Neural crest cell (in vitro differentiated cells): ENCODE data around the gene NPAS3. TPM values are rescaled to one million over a fixed set of nuclear protein-coding genes. Genes with fewer than 3 reads are reported as not detected.

Experiments used
- DNase-seq: peaks from one replicate; pipeline ENCODE4 v3.0.0; 2021; ENCODE audit warnings: low read depth, mixed read lengths, low spot score
- H3K27ac Mint-ChIP-seq: one replicate; pipeline ENCODE4 v1.8.0; 2021; ENCODE audit warnings: mild to moderate bottlenecking, mixed read lengths; ENCODE audit not compliant: unreplicated experiment
- H3K27me3 Mint-ChIP-seq: 2 replicates; pipeline ENCODE4 v1.8.0; 2021; ENCODE audit warnings: low read depth, mild to moderate bottlenecking, mixed read lengths
- H3K36me3 Mint-ChIP-seq: 2 replicates; pipeline ENCODE4 v1.8.0; 2021; ENCODE audit warnings: low read depth, mild to moderate bottlenecking, mixed read lengths
- H3K4me1 Mint-ChIP-seq: 2 replicates; pipeline ENCODE4 v1.8.0; 2021; ENCODE audit warnings: mixed read lengths
- H3K4me3 Mint-ChIP-seq: one replicate; pipeline ENCODE4 v1.8.0; 2021; ENCODE audit warnings: mild to moderate bottlenecking, mixed read lengths
- H3K9me3 Mint-ChIP-seq: 2 replicates; pipeline ENCODE4 v1.8.0; 2021; ENCODE audit warnings: mixed read lengths
- total RNA-seq: library from RNA; stranded (reverse); gene quantifications from 2 replicates; pipeline ENCODE4 v1.2.1, GENCODE V29; 2021
- TF ChIP-seq, protein P1 (sequence below): fragments of 200-600 bp; sonication (generic); conservative IDR thresholded peaks from 2 replicates; pipeline ENCODE4 v1.5.0; 2021; ENCODE audit warnings: antibody characterized with exemption, mild to moderate bottlenecking

NPAS3 gene
- total RNA-seq, 1 donor from 2014 or later, result 18.2 TPM

DNA sequence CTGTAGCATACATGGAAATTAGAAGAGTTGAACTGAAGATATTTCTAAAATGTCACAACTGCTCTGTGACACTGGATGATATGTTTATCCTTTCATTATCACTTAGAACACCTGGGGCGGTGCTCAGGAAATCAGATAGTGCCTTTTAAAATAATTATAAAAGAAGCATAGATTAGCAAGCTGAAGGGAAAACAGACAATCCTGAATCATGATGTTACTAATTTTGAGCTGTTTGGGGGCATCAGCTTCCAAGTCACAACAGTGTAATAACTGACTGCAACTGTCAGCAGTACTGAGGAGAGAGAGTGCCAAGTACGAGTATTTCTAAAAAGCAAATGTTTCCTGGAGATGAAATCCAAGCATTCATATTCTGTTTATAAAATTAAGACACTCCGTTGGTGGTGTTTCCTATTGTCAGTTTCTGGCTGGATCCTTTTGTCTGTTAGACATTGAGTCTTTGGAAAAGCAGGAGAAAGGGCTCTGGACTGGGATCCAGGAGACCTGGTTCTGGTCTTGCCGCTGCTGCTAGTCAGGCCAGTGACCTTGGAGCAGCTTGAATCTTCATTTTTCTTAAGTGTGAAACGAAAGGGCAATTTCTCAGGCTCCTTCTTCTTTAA lies 632.1 kb downstream of the NPAS3 start:
- TF ChIP-seq, protein P1, sequence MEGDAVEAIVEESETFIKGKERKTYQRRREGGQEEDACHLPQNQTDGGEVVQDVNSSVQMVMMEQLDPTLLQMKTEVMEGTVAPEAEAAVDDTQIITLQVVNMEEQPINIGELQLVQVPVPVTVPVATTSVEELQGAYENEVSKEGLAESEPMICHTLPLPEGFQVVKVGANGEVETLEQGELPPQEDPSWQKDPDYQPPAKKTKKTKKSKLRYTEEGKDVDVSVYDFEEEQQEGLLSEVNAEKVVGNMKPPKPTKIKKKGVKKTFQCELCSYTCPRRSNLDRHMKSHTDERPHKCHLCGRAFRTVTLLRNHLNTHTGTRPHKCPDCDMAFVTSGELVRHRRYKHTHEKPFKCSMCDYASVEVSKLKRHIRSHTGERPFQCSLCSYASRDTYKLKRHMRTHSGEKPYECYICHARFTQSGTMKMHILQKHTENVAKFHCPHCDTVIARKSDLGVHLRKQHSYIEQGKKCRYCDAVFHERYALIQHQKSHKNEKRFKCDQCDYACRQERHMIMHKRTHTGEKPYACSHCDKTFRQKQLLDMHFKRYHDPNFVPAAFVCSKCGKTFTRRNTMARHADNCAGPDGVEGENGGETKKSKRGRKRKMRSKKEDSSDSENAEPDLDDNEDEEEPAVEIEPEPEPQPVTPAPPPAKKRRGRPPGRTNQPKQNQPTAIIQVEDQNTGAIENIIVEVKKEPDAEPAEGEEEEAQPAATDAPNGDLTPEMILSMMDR, result no peak
- no peaks in the 10 kb centered on the region for H3K27me3 Mint-ChIP-seq
- H3K36me3 Mint-ChIP-seq, result peaks cover 2% of the 10 kb centered on the region
- no peak for DNase-seq
- H3K4me3 Mint-ChIP-seq, result no peak overlapping the region
- H3K9me3 Mint-ChIP-seq, result no peaks in the 10 kb centered on the region
- no peak overlapping the region for H3K27ac Mint-ChIP-seq
- peaks cover 47% of the 10 kb centered on the region for H3K4me1 Mint-ChIP-seq

DNA sequence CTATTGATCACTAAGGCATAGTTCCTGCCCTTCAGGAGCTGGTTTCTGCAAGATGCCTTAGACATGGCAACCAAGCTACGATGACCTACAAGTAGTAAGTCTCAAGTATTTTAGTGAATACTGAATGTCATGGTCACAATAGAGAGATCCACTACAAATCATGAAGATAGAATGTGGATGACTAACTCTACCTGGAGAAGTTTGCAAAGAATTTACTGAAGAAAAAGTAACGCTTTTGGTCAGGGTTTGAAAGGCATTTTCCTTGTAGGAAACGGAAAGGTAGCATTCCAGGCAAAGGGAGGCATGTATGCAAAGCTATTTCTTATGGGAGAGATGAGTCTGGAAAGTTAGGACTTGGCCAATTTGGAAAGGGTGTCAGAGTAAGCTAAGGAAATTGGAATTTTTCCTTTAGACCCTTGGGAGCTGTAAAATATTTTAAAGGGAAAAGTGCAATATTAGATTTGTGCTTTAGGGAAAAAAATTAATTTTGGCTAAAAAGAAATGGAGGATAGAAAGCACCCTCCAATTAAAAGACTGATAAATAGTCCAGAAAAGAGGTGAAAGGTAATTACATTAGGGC lies 634.7 kb downstream of the NPAS3 start:
- Mint-ChIP-seq H3K4me3 (no peak overlapping the region), H3K4me1 (peaks cover 26% of the 10 kb centered on the region), H3K36me3 (peaks cover 5% of the 10 kb centered on the region), H3K9me3 (no peaks in the 10 kb centered on the region), H3K27me3 (no peaks in the 10 kb centered on the region), H3K27ac (no peak overlapping the region)
- no peak for DNase-seq
- TF ChIP-seq, protein P1, result no peak

DNA sequence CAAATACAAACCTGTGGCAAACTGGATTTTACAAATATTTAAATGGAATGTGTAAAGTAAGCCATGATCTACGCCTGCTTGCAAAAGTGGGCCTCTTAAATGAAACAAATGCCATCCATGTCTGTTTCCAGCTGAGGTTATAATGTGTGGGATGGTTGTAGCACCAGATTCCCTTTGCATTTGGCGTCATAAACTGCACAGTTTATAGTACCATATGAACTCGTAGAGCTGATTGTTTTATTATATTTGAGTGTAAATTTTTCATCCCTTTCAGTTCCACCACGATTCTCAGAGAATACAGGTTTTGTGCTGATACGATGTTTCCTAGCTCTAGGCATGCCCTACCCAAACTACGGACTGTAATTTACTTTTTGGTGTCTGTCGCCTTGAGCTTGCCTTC lies 637.3 kb downstream of the NPAS3 start:
- TF ChIP-seq, protein P1, result no peak
- H3K27me3 Mint-ChIP-seq, result no peaks in the 10 kb centered on the region
- H3K4me1 Mint-ChIP-seq, result peaks cover 6% of the 10 kb centered on the region
- H3K9me3 Mint-ChIP-seq, result no peaks in the 10 kb centered on the region
- H3K36me3 Mint-ChIP-seq, result peaks cover 5% of the 10 kb centered on the region
- no peak for DNase-seq
- H3K27ac Mint-ChIP-seq, result no peak overlapping the region
- H3K4me3 Mint-ChIP-seq, result no peak overlapping the region

DNA sequence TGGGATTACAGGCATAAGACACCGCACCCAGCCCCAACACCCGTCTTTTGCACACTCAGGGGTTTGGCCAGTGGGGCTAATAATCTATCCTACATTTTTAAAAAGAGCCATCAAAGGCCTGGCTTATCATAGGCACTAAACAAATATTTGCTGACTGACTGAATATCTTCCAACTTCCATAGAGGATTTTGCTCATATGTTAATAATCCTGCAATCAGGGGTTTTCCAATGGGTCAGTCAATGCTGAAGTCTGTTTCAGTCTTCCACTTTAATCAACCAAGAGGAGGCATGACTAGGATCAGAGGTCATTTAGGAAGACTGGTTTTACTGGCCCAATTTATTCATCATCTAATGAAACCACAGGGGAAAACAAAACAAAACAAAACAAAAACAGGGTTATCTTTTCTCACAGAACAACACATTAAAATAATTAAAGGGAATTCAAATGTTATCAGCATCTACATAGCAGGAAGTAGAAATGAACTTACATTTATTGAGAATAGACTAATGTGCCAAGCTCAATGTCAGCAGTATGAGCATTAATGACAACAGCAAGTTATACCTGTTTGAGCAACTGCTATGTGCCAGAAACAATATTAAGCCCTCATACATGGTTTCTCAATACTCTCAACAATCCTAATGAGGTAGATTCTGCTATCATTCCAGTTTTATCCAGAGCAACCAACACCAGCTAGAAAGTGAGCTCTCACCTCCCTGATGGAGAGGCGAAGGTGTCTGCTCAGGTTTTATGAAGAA lies 640.0 kb downstream of the NPAS3 start:
- H3K4me1 Mint-ChIP-seq, result no peaks in the 10 kb centered on the region

DNA sequence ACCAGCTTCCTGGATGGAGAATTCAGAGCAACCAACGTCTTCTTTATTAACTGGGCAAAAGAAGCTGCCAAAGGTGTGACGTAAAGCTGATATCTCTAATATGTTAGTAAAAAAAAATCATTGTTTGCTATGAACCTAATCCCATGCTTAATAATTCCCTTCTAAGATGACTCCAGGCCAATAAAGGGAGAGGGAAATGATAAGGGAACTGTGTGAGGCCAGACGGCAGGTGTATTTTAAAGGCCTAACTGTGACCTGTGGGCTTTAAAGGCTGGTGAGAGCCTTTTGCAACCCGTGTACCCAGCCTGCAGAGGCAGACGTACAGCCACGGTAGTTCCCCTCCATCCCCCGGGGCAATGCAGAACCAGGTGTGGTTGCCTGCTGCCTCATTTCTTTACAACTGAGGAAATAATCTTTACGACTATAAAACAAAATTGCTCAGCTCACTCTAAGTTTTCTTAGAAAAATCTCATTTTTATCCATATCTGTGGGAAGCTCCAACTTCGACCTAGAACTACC lies 641.6 kb downstream of the NPAS3 start:
- DNase-seq, result no peak
- Mint-ChIP-seq H3K27ac (no peak overlapping the region), H3K4me3 (no peak overlapping the region), H3K4me1 (peaks cover 8% of the 10 kb centered on the region), H3K27me3 (no peaks in the 10 kb centered on the region), H3K36me3 (peaks cover 3% of the 10 kb centered on the region), H3K9me3 (no peaks in the 10 kb centered on the region)
- TF ChIP-seq, protein P1, result no peak

More for the DNA sequence above, 640.0 kb downstream of the NPAS3 start:
- no peak for DNase-seq
- Mint-ChIP-seq H3K27ac (no peak overlapping the region), H3K4me3 (no peak overlapping the region), H3K36me3 (peaks cover 5% of the 10 kb centered on the region), H3K27me3 (no peaks in the 10 kb centered on the region), H3K9me3 (no peaks in the 10 kb centered on the region)
- TF ChIP-seq, protein P1, result no peak
